Measurements from ENCODE around the gene PPM1B.
A peak's percentile ranks its signal among the peaks of the same experiment; 100 is the strongest.

The PPM1B gene

GRCh38 chr2:44139741-44140140 is 28.9 kb upstream of the PPM1B start:
- no peak for FAIRE-seq
- no peak for TF ChIP-seq POLR2A (IDR thresholded peaks at IDR 0.05; ENCODE audit: low read depth, low read length)

DNA sequence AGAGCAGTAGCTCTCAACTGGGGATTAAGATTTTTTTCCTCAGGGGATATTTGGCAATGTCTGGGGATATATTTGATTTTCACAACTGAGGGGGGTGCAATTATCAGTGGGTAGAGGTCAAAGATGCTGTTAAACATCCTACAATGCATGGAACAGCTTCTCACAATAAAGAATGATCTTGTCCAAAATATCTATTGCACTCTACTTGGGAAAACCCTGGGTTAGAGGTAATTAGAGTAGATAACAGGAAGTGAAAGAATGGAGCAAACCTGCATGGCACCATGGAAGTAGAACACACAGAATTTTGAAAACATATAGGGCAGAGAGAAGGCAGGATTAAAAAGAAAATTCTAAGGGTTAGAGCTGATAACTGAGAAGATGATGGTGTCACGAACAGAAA is 26.4 kb upstream of the PPM1B start:
- FAIRE-seq (no peak), DNase-seq (ENCODE audit: insufficient read length, low spot score) (no peak)
- no peak for TF ChIP-seq POLR2A (IDR thresholded peaks at IDR 0.05; ENCODE audit: low read depth, low read length)

More at GRCh38 chr2:44139741-44140140, 28.9 kb upstream of the PPM1B start:
- DNase-seq (ENCODE audit: insufficient read length, low spot score) = no peak

DNA sequence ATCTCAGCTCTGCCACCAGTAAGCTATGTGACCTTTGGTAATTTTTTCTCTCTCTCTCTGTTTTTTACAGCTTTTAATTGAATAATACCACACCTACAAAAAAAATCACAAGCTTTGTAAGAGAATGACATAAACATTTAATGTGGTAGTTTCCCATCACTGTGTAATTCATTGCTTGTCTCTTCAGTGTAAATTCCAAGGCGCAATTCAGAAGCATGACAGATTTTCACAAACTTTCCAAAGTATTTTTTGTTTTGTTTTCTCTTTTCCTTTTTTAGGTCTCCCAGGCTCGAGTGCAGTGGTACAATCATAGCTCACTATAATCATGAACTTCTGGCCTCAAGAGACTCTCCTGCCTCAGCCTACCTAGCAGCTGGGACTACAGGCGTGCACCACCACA is 25.0 kb upstream of the PPM1B start:
- DNase-seq (ENCODE audit: insufficient read length, low spot score) = no peak
- TF ChIP-seq POLR2A (IDR thresholded peaks at IDR 0.05; ENCODE audit: low read depth, low read length) = no peak
- FAIRE-seq = no peak

DNA sequence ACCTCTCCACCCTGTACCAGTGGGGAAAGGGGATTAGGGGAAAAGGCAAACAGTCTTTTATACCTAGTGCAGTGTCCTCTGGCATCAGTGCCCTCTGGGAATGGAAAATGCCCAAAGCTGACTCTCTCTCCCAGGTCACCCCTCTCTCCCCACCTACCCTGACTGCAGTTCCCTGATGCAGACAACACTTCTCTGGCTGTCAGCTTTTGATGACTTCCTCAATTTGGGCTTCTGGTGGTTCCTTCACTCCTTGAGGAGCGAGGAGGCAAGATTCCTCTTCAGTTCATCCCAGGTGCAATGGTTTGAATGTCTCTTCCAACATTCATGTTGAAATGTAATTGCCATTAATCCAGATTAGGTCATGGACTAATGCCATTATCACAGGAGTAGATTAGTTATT is 19.7 kb upstream of the PPM1B start:
- no peak for DNase-seq (ENCODE audit: insufficient read length, low spot score)
- no peak for FAIRE-seq
- TF ChIP-seq POLR2A (IDR thresholded peaks at IDR 0.05; ENCODE audit: low read depth, low read length) = no peak

- TF ChIP-seq POLR2A (IDR thresholded peaks at IDR 0.05; ENCODE audit: low read depth, low read length) = no peak
- no peak for FAIRE-seq
- no peak for DNase-seq (ENCODE audit: insufficient read length, low spot score)
These were observed 18.2 kb upstream of the PPM1B start for GRCh38 chr2:44150473-44150872.

DNA sequence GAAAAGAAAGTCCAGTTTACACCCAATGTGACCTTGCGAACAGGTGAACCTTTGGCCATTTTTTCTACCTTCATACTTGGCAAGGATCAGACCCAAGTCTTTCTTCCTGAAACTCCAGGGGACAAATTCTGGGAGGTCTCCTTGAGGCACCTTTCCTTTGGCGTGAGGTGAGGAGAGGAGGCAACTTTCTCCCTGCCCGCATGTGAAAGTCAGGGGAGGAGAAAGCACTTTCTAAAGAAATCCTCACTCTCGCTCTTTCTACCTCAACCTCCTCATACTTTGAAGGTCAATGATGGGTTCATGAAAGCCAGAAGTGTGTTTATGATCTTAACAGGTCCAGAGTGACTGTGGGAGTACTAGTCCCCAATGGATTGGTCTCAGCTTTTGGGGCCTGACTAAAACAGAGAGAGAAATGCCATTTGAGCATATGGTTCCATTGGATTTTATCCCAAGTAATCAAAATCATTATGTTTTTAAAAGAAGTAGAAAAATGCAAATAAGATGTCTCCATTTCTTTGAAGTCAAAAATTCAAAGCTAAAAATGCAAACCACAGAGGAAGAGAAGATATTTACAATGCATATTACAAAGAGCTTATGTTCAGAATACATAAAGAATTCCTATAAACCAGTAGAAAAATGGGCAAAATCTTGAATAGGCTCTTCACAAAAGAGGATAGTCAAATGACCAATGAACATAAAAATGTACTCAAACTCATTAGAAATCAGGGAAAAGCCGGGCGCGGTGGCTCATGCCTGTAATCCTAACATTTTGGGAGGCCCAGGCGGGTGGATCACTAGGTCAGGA is 15.6 kb upstream of the PPM1B start:
- TF ChIP-seq POLR2A (IDR thresholded peaks at IDR 0.05; ENCODE audit: low read depth, low read length) = no peak
- no peak for DNase-seq (ENCODE audit: insufficient read length, low spot score)
- FAIRE-seq = no peak

- TF ChIP-seq POLR2A (IDR thresholded peaks at IDR 0.05; ENCODE audit: low read depth, low read length) = no peak
- DNase-seq (ENCODE audit: insufficient read length, low spot score) (no peak), FAIRE-seq (peak; percentile 15)
These were observed 12.8 kb upstream of the PPM1B start for GRCh38 chr2:44155666-44156446.

DNA sequence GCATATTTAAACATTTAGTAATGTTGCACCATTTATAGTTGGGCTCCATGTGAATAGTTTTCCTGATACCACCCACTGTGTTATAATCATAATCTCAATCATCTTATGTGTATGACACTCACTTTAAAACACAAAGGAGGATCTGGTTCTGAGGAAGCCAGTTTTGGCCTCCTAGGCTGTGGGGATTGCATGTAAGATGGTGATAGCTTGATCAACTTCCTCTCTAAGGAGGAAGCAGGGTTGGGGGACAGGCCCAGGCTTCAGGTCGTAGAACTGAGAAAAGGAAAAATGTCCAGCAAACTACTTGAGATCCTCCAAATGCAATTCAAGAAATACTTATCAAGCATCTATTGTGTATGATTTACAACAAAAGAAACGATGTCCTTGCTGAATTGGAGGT is 4.9 kb upstream of the PPM1B start:
- no peak for TF ChIP-seq POLR2A (IDR thresholded peaks at IDR 0.05; ENCODE audit: low read depth, low read length)
- DNase-seq (ENCODE audit: insufficient read length, low spot score) (no peak), FAIRE-seq (no peak)

- no peak for TF ChIP-seq POLR2A (IDR thresholded peaks at IDR 0.05; ENCODE audit: low read depth, low read length)
- FAIRE-seq (no peak), DNase-seq (ENCODE audit: insufficient read length, low spot score) (no peak)
These were observed 4.1 kb upstream of the PPM1B start for GRCh38 chr2:44164617-44165016.

DNA sequence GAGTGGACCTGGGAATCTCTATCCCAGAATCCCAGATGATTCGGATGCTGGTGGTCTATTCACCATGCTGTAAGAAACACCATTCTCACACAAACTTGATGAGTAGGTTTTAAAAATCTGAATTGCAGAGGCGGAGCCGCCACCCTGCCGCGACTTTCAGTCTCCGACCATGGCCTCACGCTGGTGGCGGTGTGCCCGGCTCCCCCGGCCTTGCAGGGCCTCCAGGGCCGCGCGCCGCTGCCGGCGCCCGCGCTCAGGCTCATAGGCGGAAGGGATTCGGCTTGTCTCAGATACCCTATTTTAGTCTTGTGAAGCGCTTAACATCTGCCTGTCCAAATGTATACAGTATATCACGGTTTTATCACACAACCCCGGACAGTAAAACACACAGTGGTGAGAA is 2.6 kb upstream of the PPM1B start:
- no peak for FAIRE-seq
- no peak for TF ChIP-seq POLR2A (IDR thresholded peaks at IDR 0.05; ENCODE audit: low read depth, low read length)
- DNase-seq (ENCODE audit: insufficient read length, low spot score) = no peak

- TF ChIP-seq POLR2A (IDR thresholded peaks at IDR 0.05; ENCODE audit: low read depth, low read length) = no peak
- FAIRE-seq (no peak), DNase-seq (ENCODE audit: insufficient read length, low spot score) (no peak)
These were observed 1.3 kb upstream of the PPM1B start for GRCh38 chr2:44167311-44167907.

- DNase-seq (ENCODE audit: insufficient read length, low spot score) (peak; percentile 97), FAIRE-seq (peak; percentile 95)
- peak; percentile 21; the same call in 1 of the 2 replicates for TF ChIP-seq POLR2A (IDR thresholded peaks at IDR 0.05; ENCODE audit: low read depth, low read length)
These were observed 581 bp upstream of the PPM1B start for GRCh38 chr2:44167908-44168680.

GRCh38 chr2:44169155-44169898 is 652 bp downstream of the PPM1B start:
- no peak for TF ChIP-seq POLR2A (IDR thresholded peaks at IDR 0.05; ENCODE audit: low read depth, low read length)
- peak; percentile 65 for FAIRE-seq
- peak; percentile 24 for DNase-seq (ENCODE audit: insufficient read length, low spot score)
